Measurements from ENCODE around the gene CFAP251. TPM values are rescaled to one million over a fixed set of nuclear protein-coding genes. Genes with fewer than 3 reads are reported as not detected.

The CFAP251 gene
- total and polyA plus RNA-seq, 2 of the 13 experiments (the other 11 are each of a cell fraction or from before 2014, with no cell fraction given) = 0.30 to 0.42 TPM

DNA sequence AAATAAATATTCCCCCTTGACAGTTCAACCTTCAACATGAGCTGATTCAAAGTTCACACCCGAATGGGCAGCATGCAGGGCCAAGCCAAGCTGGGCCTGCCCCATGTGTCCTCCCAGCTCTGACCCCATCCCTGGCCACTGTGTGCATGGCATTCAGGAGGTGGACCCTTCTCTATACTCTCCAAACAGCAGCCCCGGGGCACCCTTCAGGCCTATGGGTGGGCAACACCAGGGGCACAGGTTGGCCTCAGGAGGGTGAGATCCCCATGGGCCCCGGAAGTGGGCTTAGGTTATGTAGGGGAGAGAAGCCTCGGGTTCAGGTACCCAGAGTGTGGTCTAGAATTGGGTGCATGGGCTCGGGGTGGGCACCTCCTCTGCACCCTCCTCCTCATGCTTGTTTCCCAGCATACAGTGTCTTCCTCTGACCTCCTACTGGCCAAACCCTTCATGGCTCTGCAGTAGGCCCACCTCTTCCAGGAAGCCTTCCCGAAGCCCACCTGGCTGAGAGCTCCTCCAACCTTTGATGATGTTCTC, 71.8 kb downstream of the CFAP251 start (continued):
- TF ChIP-seq, protein P1, sequence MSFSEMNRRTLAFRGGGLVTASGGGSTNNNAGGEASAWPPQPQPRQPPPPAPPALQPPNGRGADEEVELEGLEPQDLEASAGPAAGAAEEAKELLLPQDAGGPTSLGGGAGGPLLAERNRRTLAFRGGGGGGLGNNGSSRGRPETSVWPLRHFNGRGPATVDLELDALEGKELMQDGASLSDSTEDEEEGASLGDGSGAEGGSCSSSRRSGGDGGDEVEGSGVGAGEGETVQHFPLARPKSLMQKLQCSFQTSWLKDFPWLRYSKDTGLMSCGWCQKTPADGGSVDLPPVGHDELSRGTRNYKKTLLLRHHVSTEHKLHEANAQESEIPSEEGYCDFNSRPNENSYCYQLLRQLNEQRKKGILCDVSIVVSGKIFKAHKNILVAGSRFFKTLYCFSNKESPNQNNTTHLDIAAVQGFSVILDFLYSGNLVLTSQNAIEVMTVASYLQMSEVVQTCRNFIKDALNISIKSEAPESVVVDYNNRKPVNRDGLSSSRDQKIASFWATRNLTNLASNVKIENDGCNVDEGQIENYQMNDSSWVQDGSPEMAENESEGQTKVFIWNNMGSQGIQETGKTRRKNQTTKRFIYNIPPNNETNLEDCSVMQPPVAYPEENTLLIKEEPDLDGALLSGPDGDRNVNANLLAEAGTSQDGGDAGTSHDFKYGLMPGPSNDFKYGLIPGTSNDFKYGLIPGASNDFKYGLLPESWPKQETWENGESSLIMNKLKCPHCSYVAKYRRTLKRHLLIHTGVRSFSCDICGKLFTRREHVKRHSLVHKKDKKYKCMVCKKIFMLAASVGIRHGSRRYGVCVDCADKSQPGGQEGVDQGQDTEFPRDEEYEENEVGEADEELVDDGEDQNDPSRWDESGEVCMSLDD (CRISPR knock-in tag; IDR thresholded peaks at IDR 0.05; ENCODE audit: borderline replicate concordance) = no peak
- TF ChIP-seq ZMYM3 (CRISPR knock-in tag; IDR thresholded peaks at IDR 0.05) = no peak
- no peak for TF ChIP-seq RNF2 (conservative IDR thresholded peaks at IDR 0.05; ENCODE audit: low read depth)
- TF ChIP-seq, protein P2, sequence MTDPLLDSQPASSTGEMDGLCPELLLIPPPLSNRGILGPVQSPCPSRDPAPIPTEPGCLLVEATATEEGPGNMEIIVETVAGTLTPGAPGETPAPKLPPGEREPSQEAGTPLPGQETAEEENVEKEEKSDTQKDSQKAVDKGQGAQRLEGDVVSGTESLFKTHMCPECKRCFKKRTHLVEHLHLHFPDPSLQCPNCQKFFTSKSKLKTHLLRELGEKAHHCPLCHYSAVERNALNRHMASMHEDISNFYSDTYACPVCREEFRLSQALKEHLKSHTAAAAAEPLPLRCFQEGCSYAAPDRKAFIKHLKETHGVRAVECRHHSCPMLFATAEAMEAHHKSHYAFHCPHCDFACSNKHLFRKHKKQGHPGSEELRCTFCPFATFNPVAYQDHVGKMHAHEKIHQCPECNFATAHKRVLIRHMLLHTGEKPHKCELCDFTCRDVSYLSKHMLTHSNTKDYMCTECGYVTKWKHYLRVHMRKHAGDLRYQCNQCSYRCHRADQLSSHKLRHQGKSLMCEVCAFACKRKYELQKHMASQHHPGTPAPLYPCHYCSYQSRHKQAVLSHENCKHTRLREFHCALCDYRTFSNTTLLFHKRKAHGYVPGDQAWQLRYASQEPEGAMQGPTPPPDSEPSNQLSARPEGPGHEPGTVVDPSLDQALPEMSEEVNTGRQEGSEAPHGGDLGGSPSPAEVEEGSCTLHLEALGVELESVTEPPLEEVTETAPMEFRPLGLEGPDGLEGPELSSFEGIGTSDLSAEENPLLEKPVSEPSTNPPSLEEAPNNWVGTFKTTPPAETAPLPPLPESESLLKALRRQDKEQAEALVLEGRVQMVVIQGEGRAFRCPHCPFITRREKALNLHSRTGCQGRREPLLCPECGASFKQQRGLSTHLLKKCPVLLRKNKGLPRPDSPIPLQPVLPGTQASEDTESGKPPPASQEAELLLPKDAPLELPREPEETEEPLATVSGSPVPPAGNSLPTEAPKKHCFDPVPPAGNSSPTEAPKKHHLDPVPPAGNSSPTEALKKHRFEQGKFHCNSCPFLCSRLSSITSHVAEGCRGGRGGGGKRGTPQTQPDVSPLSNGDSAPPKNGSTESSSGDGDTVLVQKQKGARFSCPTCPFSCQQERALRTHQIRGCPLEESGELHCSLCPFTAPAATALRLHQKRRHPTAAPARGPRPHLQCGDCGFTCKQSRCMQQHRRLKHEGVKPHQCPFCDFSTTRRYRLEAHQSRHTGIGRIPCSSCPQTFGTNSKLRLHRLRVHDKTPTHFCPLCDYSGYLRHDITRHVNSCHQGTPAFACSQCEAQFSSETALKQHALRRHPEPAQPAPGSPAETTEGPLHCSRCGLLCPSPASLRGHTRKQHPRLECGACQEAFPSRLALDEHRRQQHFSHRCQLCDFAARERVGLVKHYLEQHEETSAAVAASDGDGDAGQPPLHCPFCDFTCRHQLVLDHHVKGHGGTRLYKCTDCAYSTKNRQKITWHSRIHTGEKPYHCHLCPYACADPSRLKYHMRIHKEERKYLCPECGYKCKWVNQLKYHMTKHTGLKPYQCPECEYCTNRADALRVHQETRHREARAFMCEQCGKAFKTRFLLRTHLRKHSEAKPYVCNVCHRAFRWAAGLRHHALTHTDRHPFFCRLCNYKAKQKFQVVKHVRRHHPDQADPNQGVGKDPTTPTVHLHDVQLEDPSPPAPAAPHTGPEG (CRISPR knock-in tag; IDR thresholded peaks at IDR 0.05) = no peak
- no peak for TF ChIP-seq ZNF614 (CRISPR knock-in tag; IDR thresholded peaks at IDR 0.05; ENCODE audit: borderline replicate concordance)
- TF ChIP-seq NFE2L1 (CRISPR knock-in tag; IDR thresholded peaks at IDR 0.05; ENCODE audit: borderline replicate concordance) = no peak
- TF ChIP-seq ZNF883 (CRISPR knock-in tag; IDR thresholded peaks at IDR 0.05; ENCODE audit: not compliant biosample characterization) = no peak
- TF ChIP-seq, protein P3, sequence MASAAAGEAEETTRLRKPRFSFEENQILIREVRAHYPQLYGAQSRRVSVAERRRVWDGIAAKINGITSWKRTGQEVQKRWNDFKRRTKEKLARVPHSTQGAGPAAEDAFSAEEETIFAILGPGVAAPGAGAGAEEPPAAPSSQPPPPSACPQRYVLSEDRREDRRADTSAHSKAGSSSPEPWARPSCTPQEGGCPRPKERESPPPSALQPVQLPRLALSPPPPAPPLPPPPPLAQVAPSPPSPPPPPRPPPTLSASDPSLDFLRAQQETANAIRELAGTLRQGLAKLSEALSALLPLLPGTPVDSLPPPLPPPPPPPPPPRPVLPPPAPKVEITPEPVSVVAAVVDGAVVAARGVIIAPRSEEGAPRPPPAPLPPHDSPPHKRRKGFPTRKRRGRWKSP (CRISPR knock-in tag; IDR thresholded peaks at IDR 0.05) = no peak
- TF ChIP-seq ZNF598 (CRISPR knock-in tag; IDR thresholded peaks at IDR 0.05; ENCODE audit: borderline replicate concordance) = no peak
